HG02973 (cell line): ENCODE measurements around the gene TMEM183A.

Source experiments
- ATAC-seq: cut with Tn5 transposase; IDR thresholded peaks from one replicate; pipeline ENCODE4 v1.9.1; 2021; ENCODE audit warnings: moderate library complexity; ENCODE audit not compliant: unreplicated experiment

Gene TMEM183A, protein sequence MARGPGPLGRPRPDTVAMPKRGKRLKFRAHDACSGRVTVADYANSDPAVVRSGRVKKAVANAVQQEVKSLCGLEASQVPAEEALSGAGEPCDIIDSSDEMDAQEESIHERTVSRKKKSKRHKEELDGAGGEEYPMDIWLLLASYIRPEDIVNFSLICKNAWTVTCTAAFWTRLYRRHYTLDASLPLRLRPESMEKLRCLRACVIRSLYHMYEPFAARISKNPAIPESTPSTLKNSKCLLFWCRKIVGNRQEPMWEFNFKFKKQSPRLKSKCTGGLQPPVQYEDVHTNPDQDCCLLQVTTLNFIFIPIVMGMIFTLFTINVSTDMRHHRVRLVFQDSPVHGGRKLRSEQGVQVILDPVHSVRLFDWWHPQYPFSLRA

DNA sequence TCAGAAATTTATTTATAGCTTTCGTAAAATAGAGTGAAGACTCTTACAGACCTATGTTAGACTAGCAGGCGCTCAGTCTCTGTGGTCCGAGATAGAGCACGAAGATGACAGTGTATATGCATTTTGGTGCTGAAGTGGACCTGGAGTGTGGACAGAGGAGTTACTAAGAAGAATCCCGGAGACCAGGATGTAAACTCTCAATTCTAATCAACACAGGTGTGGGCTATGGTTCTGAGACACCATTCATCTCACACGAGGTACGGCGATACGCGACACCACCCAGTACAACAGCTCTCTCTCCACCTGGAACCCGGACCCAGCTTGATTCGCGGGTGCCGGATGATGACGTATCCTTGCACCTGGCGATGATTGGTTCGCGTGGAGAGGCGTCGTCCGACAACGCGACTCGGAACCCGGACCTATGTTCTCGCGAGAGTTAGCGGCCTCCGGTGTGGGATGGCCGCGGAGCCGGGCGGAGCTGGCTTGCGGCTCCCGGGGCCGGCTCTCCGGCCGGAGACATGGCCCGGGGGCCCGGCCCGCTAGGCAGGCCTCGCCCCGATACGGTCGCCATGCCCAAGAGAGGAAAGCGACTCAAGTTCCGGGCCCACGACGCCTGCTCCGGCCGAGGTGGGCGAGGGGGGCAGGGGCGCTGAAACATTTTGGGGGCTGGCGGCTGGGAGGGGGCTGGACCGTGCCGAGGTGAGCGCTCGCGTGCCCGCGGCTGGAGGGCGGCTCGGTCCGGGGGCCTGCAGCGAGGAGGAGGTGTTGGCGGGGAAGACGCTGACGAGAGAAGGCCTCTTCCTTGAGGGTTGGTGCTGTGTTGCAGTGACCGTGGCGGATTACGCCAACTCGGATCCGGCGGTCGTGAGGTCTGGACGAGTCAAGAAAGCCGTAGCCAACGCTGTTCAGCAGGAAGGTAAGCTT, at the start of gene TMEM183A:
TMEM183A (plus strand) TSS at position 427 of the 924 bp plus-strand sequence; CDS start at position 519, 92 bp downstream.
- ATAC-seq, result peak; percentile 95

DNA sequence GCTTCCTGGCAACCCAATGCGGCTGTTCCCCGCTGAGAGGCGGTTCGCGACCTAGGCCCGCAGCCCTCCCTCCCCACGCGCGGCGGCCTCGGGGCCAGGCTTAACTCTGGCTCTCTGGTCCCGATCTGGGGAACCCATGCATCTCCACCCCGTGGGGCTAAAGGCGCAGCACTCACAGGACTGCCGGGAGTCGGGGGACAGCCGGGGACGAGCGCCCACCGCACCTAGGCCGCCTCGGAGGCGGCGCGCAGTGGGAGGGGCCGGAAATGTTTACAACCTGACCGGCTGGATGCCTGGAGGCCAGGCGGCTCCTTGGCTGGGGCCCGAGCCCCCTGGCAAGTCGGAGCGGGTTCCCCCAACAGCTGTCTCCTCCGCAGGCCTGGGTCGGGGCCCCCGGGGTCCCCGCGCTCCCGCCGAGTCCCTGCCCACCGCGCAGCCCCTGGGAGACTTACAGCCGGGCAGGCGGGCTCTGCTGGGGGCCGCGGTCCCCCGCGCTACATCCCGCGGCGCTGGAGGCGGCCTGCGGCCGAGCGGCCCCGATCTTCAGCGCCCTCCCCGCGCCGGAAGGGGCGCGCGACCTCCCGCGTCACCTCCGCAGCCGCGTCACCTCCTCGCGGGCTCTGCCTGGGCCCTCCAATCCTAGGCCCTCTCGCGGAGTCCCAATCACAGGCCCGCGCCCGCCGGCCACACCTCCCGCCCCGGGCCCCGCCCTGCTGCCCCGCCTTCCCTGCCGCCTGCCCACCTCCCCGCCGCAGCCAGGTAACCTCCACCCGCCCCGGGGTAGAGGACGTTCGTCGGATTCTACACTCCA, 49.2 kb upstream of the TMEM183A start, which contains the start of gene ADIPOR1:
ADIPOR1 (minus strand) TSS at position 580 of the 811 bp plus-strand sequence. CDS start 7,242 bp downstream, outside the sequence.
- ATAC-seq, result peak; percentile 96

DNA sequence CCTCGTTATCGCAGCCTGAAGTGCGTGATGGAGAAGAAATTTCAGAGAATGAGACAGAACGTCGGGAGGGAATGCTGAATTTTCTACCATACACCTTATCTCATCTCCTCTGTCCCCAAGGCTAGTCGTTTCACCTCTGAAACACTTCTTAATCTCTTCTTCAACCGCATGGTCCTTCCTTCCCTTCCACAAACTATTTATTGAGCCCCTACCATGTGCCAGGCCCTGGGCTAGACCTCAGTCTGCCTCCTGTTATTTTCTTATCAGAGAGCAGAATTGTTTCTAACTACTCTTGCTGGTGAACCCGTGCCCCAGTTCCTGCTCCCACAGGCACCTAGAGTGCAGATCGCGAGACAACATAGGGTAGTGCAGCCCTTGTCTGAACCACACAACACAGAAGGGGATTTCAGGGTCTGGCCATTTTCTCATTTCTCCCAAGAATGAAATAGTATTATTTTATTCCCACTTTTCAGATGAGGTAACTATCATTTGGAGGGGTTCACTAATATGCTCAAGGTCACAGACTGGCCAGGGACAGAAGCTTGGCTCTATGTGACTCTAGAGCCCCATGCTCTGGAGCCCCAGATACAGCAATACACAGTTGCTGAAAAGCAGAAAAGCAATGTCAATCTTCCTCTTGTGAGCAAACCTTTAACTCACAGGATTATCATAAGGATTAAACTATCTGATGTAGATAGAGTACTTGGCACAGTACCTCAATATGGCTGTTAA, 48.5 kb upstream of the TMEM183A start:
- no peak for ATAC-seq

DNA sequence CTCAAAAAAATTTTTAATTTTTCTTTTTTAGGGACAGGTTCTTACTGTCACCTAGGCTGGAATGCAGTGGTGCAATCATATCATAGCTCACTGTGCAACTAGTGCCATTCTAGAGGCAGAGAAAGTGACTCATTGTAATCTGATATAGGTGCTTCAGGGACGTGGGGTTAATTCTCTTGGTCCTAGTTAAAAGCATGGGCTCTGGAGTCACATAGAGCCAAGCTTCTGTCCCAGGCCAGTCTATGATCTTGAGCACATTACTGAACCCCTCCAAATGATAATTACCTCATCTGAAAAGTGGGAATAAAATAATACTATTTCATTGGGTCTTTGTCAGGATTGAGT, 47.9 kb upstream of the TMEM183A start:
- ATAC-seq, result no peak

DNA sequence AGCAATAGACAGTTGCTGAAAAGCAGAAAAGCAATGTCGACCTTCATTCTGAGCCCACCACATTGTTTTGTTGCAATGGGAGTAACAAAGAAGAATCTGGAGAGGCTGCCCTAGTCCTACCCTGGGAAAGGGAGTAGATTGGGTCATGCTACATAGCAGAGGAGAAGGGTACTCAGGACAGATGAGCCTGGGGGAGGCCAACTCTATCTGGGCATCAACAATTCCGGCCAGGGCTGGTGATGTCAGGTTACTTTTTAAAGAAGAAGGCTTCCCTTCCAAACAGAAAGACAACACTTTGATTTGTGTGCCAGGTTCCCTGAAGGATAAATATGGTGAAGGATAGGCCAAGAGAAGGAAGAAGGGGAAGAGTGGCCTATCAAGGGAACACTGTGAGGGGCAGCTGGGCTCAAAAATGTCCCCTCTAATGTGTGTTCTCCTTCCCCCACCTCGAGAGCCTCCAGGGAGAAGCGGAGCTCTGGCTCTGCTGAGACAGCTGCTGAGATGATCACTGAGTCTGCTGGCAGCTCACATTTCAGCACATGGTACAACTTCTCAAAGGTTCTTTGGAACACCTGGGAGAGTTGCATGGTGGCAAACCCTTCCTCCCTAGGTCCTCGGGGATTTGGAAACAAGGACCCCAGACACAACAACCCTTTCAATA, 45.8 kb upstream of the TMEM183A start:
- no peak for ATAC-seq

DNA sequence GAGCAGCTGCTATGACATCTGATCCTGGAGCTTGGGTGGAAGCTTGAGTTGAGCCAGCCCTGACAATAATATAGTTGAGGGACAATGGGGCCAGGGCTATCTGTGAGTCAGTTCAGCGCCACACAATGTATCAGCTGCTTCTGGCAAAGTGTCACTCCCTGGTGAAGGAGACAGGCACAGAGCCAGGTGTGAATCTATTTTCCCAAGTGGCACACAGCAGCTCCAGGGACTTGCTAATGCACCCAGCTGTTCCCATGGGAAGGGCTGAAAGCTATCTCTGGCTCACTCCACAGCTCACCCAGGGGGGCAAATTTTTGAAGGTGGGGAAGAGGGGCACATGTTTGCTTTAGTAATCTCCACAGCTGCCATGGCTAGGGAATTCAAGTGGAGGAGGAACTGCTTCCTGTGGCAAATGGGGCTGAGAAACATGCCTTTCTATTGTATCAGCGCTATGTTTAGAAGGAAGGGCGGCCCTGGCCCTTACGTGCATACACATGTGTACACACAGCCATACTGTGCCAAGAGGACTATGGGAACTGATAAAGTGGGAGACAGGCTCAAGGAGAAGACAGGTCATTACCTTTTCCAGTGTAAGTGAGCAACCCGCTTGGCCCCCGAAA, 42.3 kb upstream of the TMEM183A start:
- no peak for ATAC-seq

DNA sequence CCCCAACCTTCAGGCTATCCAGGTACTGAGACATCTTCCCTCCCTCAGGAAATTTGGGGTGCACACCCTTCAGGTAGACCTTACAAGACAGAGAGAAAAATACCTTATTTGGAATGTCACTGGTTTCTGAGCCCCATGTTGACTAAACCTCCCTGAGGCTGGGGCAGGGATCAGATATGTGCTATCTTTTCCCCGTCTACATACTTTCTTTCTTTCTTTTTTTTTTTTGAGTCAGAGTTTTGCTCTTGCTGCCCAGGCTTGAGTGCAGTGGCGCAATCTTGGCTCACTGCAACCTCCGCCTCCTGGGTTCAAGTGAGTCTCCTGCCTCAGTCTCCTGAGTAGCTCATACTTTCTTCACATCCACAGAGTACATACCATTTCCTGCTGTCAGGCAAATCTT, 41.8 kb upstream of the TMEM183A start:
- ATAC-seq, result no peak

DNA sequence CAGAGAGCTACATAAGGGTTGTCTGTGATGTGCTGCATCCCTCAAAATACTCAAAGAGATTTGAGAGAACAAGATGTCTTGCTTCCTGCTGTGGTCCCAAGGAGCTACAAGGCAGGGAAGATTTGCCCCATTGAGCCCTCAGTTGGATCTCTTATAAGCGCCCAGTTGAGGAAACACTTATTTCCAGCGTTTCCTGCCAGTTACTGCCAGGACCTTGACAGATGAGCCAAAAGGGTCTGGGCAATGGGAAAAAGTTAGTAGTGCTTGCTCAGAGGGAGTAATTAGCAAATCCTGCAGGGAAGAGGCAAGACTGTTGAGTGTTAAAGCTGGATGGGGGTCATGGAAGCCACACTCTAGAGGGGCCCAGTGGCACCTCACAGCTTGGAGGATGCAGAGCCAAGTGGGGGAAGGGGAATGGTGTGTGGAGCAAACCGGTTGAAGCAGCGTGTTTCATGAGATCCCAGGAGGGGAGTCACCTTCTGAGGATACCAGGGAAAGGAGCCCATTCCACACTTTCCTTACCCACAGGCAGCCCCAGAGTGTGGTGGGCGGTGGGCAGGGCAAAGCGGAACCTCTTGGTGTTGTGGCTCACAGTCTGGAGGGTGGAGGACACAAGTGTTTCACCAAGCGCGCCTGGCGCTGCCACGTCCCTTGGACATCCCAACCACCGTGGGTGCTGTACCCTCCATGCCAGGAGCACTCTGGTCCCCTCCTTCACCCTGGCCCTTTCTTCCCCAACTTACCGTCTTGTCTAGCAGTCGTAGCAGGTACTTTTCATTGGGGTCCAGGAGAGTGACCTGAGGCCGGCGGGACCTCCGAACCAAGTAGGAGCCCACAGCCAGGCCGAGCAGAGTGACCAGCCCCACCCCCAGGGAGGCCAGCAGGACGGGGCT, 40.9 kb upstream of the TMEM183A start:
- no peak for ATAC-seq

DNA sequence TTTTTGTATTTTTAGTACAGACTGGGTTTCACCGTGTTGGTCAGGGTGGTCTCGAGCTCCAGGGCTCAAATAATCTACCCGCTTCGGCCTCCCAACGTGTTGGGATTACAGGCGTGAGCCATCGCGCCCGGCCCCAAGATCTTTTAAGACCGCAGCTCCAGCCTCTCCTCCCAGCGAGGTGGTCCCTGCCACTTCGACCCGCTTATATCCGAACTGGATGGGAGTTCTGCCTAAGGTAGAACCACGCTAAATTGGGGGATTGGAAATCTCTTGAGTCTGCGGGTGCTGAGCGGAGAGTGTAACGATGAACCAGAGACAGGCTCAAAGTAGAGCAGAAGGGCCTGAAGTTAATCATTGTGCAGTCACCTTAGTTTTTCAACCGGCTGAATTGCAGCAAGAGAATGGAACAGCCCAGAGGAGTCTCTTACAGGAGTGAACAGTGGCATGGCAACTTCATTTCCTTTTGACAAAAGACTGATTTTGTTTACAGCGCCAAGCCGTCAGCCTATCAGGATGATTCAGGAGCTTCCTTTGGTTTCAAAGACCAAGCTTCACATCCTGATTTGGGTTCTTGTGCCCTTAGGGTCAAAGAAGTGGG, 39.4 kb upstream of the TMEM183A start:
- no peak for ATAC-seq

DNA sequence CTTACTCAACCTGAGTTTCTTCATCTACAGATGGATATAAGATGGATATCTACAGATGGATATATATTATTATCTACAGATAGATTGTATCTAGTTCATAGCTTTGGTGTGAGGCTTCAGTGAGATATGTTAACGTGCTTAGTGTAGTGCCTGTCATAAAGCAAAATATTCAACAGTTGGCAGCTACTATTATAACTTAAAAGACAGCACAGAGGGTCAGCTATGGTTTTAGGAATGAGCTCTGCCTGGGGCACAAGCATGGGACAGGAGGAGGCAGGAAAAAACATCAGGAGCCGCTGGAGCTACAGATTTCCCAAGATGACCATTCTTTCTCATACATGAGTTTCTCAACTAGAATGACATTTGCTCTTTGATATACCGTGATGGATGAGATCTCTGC, 38.8 kb upstream of the TMEM183A start:
- no peak for ATAC-seq

DNA sequence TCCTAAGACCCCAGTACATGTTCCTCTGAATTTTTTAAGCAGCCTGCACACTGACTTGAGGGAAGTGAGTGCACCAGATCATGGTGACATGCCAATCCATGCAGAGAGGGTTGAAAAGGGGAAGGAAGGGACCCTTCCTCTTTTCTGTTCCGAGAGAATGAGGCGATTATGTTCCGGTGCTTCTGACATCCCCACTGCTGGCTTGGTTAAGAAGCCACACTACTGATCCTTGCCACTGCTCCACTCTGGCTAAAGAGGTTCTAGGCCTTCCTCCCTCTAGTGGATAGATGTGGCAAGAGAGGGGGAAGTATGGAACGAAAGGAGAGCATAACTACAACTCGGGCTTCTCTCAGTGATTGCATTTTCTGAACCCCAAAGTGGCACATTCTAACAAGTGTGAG, 38.3 kb upstream of the TMEM183A start:
- peak; percentile 72 for ATAC-seq

DNA sequence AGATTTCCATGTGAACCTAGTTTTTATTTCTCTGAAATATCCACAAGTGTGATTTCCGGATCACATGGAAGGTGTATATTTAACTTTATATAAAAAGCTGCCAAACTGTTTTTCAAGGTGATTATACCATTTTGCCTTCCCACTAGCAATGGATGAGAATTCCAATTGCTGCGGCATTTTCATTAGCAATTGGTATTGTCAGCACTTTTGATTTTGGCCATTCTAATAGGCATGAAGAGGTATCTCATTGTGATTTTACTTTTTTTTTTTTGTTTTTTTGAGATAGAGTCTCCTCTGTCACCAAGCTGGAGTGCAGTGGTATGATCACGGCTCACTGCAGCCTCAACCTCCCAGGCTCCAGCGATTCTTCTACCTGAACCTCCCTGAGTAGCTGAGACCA, 35.1 kb upstream of the TMEM183A start:
- ATAC-seq, result no peak

DNA sequence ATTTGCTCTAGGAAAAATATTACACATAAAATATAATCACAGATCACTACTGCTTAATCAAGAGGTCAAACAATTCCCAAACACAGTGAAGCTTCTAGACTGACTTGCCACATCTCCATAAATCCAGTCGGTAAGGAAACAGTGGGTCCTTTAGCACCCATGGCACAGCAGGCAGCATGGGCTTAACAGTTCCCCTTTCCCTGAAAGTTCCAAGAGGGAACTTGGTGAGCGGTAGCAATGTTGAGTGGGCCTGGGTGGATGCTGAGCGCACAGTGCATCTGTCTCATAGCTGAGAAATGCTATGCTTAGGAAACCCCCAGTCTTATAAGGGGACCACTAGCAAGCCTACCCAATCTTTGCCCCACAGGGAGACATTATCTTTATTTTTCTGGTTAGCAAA, 32.3 kb upstream of the TMEM183A start:
- no peak for ATAC-seq

DNA sequence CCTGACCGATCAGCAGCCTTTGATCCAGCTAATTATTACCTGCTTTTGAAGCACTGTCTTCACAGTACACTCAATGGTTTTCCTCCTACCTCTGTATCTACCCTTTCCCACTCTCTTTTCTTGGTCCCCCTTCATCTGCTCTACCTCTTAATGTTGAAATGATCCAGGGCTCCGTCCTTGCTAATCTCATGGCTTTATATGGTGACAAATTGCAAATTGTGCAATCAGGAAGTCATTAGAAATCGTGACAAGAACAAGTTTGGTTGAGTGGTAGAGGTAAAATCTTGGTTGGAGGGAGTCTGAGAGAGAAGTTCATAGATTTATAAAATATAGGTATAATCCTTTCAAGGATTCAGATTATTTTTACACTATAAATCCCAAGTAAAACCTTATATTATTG, 30.5 kb upstream of the TMEM183A start:
- no peak for ATAC-seq

DNA sequence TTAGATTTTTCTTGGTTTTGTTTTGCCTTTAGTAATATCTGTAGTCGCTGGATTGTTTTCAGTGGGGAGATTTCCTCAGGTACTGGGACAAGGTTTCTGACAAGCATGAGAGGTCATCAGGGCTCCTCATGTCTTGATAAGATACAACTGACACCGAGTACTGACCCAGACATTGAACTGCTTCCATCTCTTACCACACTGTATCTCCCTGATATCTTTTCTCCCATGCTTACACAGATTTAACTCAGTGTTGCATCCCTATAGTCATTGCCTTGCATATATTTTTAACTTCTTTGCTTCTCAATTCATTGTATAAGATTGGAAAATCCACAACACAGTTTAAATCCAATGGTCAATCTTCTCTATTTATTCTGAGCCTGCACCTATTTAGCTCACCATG, 27.7 kb upstream of the TMEM183A start:
- ATAC-seq, result no peak

DNA sequence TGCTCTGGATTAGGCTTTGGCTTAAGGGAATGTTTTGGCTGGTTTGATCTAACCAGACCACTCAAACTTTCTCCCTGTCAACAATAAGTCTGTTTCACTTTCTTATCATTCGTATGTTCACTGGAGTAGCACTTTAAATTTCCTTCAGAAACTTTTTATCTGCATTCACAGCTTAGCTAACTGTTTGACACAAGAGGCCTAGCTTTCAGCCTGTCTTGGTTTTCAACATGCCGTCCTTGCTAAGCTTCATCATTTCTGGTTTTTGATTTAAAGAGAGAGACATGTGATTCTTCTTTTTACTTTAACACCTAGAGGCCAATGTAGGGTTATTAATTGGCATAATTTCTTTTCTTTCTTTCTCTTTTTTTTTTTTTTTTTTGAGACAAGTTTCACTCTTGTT, 25.2 kb upstream of the TMEM183A start:
- ATAC-seq, result no peak

DNA sequence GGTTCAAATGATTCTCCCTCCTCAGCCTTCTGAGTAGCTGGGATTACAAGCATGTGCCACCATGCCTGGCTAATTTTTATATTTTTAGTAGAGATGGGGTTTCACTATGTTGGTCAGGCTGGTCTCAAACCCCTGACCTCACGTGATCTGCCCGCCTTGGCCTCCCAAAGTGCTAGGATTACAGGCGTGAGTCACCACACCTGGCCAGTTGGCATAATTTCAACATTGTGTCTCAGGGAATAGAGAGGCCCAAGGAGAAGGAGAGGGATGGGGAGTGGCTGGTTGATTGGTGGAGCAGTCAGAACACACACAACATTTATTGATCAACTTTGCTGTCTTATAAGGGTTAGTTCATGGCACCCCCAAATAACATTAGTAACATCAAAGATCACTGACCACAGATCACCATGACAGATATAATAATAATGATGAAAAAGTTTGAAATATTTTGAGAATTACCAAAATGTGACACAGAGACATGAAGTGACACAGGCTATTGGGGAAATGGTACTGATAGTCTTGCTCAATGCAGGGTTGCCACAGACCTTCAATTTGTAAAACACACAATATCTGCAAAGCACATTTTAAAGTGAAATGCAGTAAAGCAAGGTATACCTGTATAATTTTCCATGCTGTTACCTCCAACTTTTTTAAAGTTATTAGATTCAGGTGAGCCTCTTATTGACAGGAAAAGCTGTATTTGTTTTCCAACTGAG, 24.3 kb upstream of the TMEM183A start:
- ATAC-seq, result no peak
